NCI-H345 (cell line): Measurements from ENCODE around the gene PSAP.

Experiments
- DNase-seq: peaks from one replicate; lab custom pipeline; 2025; lab: John Stamatoyannopoulos, UW

Gene PSAP

DNA sequence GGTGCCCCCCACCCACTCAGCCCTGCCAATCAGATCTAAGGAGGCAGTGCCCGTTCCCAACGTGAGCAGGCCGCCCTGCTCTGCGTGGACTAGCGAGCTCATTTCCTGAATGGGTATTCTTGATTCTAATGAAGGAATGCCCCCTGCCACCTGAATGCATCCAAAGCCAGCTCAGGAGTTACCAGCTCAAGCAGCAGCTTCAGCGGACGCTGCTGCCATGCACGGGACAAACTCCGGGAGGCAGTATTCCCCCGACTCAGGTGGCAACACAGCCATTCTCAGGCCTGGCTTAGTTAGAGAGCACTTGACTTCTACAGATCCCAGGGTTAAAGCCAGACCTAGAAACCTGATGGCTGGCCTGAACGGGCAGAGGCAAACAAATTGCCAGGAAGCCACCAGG, 25.8 kb downstream of the PSAP start:
- DNase-seq: no peak

DNA sequence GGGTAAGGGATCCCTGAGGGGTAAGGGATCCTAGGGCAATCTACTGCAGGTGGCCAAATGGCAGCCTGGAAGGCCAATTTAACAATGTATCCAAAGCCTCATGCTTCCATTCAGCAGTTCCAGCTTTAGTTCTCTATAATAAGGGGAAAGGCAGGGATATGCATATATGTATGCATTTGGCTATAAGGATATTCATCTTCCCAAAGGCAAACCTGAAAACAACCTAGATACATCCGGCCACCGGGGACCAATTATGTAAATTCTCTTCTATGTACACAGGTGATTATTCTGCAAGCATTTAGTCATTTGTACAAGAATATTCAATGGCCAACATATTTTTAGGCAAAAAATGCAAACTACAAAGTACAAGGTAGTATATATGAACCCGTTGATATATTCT, 26.7 kb downstream of the PSAP start:
- DNase-seq: no peak

DNA sequence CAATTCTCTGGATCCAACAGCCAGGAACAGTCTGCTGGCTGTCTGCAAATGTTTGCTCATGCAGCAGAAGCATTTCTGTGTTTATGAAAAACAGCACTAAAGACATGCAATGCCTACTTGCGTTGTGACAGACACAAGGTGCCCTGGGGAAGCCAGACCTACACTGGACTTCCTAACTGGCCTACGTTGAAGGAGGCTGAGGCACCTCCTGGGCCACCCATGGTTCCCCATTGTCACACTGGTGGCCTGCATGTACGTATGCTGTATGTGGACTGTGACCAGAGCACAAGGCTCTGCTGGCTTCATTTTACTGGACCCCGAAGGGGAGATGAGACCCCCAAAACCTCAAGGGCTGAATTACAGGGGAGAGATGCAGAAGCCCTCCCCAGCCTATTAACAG, 27.7 kb downstream of the PSAP start:
- no peak for DNase-seq

DNA sequence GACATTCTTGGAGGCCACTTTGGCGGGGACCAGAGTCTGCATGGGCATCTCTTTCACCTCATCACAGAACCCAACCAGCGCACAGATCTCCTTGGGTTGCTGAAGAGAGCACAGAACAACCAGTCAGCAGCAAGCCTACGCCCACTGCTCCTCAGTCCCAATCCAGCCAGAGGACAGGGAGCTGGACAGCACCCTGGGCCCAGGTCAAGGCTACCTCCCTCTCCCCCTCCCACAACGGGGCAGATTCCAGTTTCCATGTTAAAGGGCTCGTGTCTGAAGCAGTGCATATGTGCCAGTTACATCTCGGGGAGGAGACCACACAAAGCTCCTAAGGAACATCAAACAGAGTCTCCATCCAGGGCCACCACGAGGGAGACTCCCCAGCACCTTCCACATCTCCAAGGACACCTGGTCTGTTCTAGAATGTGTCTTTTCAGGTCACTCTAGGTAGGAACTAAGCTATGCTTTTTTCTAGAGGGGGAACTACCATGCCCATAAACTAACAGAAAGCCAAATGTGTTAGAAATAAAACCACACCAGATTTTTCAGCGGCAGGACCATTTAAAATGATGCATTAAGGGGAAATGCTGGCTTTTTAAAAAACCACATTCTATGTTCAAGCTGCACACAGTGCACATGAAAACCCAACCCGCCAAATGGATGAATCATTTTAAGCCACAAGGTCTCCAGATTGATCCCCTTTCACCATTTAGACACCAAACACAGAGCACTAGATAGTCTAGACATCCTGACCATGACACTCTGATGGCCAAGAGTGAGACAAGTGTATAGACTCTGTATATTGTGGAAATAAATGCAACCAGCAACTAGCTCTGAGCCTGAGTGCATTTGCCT, 28.9 kb downstream of the PSAP start:
- no peak for DNase-seq

DNA sequence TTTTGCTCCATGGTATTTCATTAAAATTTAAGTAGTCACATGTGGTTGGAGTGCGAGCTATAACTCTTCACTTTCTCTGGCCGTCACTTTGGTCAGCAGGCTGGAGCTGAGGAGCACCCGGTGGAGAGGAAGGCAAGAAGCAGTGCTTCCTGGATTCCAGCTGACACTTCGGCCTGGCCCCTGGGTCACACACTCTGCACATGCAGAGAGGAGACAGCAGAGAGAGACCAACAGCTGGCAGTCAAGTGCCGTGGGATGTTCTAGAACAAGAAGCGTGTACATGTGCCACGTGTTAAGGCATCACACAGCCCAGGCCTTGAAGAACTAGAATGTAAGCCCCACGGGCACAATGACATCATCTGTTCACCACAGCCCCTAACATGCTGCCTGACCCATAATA, 30.1 kb downstream of the PSAP start:
- no peak for DNase-seq

DNA sequence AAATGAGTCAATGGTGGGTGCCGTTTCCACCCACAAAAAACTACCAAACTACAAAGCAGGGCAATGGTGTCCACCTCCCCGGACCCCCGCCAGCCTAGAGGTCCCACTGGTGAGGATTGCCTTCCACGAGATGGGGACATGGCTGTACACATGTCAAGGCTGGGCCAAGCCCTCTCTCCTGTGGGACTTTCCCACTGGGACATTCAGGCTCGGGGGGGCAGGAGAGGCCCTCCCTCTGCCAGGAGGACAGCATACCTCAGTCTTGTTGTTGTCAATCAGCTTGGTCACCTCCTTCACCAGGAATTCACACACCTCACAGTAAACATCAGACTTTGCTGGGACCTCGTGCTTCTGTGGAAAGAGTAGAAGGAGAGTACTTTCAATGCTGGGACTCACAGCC, 31.1 kb downstream of the PSAP start:
- no peak for DNase-seq

DNA sequence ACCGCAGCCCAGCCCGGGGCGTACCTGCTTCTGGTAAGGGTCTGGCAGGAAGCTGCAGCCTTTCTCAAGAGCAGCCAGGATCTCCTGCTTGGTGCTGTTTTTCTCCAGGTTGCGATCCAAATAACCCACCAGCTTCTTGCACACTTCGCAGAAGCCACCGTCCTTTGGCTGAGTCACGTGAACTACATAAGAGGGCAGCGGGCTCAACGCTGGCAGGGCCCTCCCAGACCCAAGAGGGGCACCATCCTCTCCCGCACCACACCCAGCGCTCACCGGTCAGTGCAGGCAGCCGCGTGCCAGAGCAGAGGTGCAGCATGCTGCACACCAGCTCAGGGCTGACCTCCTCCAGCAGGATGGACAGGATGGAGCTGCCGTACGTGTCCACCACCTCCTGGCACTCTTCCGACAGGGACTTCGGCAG, 31.6 kb downstream of the PSAP start:
- no peak for DNase-seq

DNA sequence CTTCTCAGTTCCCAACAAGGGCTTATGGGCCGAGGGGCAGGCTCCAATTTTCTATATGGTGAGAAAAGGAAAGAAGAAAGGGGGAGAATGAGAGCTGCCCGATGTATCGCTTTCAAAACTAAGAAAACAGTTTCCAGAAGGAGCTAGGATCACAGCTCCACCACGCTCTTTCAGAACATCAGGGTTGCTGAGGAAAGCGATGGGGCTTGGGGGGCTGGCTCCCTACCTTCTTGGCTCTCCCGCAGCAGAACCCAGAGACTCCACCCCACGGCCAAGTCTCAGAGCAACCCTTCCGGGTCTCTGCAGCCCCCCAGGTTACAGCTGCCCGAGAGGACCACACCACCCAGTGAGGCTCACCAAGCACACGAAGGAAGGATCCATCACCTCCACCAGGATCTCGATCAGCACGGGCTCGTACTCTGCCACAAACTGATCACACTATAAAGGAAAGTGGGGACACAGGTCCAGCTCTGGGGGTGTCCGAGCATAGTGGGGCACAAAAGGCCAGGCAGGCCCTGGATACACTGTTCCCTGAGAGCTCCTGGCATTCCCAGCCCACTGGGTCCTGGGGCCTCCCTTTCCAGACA, 32.3 kb downstream of the PSAP start:
- DNase-seq: no peak

DNA sequence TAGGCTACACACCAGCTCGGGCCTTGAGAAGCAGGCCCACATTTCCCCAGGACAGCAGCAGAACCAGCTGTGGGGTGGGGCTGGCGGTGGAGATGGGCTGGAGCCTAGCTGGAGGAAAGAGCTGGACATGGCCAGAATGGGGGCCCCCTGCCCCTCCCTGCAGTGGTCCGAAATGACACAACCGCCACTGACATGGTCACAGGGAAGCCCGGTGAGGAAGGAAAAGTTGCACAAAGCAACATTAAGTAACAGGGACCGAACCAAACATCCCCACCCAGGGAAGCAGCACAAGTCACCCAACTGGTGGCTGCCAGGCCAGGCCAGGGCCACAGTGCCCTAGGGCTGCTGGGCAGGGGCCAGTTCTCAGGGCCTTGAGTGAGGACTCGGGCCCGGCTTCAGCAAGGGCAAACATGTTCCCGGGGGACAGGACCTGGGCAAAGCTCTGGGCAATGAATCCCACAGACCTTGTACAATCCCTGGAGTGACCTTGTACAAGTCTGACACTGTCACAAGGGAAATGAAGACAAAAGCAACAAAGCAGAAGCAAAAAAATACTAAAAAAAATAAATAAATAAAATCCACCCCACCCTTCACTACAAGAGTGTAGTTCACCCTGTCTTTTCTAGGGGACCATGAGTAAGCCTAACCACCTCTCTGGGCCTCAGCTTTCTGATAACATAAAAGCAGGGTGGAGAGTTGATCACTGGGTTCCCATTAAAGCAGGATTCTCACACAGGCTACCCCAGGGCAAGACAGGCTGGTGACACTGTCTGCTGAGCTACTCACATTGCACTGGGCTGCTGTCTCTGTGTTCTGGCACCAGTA, 33.0 kb downstream of the PSAP start:
- no peak for DNase-seq

DNA sequence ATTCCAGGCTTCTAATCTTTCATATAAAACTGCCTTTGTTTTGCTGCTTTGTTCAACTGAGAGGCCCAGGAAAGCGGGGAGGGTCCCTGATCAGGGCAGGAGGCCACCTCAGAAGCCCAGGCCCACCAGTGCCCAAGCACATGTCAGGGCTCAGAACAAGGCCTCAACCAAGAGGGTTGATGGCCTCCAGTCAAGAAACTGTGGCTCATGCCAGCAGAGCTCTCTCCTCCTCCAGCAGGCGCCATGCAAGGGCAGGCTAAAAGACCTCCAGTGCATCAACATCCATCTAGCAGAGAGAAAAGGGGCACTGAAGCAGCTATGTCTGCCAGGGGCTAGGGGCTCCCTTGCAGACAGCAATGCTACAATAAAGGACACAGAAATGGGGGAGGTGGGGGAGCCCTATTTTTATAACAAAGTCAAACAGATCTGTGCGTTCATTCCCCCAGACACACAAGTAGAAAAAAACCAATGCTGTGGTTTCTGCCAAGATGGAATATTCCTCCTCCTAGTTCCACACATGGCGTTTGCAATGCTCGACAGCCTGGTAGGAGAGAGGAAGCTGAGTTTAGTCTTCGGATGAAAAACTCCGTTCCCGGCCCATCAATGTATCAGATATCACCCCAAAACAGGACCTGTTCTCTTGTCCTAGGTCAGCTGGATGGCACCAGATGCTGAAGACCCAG, 34.0 kb downstream of the PSAP start:
- DNase-seq: no peak

DNA sequence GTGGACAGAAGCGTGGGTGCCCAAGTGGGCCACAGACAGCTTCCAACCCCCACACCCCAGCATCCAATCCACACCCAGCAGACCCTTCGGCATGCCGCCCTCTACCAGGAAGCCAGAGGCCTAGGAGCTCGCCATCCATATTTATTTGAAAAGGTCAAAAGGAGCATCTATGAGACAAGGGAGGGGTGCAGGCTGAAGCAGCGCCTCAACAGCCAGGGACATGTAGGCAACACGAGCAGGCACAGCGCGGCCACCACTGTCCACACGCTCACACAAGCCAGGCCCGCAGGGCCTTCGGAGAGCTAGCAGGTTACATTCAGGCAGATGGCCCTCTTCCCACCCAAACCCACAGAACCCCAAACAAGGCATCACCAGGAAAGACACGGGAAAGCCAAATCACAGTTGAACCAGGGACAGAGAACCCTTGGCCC, 34.6 kb downstream of the PSAP start:
- no peak for DNase-seq

DNA sequence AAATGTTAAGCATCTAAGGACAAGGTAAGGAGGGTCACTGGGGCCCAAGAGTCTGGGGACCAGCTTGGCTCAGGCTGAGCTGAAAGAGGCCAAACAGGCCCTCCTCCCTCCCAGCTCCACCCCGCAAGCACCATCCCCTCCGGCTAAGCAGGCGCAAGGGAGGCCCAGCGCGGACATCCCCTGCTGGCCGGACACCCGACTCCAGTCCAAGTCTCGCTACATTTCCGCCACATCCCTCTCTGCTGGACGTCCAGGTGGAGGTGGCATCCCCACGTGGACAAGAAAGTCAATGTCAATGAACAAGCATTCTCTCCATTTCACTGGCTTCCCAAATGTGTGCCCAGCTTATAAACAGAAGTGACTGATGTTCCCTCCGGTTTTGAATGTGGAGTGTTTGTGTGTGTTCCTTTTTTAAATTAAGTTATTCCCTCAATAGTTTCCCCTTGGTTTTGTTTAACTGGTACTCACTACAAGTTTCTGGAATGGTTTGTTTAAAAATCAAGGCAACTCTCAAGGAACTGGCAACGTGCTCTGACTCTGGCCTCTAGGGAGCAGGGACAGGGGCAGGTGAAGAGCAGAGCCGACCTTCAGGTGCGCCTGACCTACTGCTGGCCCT, 35.4 kb downstream of the PSAP start:
- DNase-seq: no peak

DNA sequence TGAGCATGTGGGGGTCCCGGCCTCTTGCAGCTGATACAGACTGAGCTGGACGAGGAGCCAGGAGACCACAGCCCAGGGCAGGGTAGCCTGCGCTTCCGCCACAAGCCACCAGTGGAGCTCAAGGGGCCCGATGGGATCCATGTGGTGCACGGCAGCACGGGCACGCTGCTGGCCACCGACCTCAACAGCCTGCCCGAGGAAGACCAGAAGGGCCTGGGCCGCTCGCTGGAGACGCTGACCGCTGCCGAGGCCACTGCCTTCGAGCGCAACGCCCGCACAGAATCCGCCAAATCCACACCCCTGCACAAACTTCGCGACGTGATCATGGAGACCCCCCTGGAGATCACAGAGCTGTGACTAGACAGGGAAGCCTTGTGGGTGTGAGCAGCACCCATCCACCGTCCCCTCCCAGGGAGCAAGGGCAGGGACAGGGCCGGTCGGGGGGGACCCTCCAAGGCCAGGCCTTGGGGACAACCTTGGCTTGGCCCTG, 36.1 kb downstream of the PSAP start:
- no peak for DNase-seq

DNA sequence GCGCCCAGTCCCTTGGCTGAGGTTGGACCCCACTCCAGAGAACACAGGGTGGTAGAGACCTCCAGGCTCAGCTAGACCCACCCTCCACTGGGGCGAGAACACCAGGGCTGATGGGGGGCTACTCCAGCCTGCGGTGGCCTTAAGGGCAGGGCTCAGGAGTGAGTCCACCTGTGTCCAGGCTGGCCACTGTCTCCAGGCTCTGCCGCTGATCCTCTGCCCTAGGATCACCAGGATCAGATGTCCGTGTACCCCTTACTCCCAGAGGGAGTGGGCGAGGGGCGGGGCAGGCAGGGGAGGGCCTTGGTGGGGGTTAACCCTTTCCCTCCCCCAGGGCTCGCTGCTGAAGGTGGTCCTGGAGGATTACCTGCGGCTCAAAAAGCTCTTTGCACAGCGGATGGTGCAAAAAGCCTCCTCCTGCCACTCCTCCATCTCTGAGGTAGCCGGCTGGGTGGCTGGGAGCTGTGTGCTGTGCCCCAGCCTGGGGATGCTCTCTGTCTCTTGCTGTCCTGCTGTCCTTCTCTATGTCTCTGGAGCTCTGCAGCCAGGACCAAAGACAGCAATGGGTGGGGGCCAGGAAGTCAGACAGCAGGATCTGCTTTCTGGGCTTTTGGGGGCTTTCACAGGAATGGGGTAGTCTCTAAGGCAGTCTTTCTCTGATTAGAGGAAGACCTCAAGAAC, 38.0 kb downstream of the PSAP start:
- no peak for DNase-seq

DNA sequence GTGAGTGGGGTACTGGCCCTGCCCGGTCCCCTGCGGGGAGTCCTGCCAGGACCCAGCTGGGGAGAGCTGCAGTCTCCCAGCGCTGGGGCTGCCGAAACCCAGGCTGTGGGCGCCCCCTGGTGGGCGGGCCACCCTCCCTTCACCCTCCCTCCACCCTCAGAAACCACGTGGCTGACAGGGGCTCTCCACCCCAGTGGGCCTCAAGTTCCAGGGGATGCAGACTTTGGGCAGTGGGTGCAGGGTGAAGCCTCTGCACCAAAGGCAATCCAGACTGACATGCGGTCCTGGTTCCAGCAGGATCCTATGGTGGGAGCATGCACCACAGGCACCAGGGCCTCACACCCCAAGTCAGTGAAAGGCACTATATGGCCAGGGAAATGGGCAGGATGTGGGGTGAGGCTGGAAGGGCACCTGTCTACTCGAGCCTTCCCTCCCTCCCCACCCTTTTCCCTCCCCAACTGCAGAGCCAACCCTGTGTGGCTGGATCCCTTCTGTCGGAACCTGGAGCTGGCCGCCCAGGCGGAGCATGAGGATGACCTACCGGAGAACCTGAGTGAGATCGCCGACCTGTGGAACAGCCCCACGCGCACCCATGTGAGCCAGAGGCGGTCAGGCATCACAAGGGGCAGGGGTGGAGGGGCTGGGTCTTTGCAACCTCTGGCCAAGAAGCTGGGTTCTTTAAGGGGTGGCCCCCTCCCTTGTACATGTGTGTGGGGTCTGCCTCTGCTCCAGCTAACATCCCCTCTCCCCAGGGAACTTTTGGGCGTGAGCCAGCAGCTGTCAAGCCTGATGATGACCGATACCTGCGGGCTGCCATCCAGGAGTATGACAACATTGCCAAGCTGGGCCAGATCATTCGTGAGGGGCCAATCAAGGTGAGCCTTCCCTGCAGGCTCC, 38.8 kb downstream of the PSAP start:
- peak; percentile 7 for DNase-seq

DNA sequence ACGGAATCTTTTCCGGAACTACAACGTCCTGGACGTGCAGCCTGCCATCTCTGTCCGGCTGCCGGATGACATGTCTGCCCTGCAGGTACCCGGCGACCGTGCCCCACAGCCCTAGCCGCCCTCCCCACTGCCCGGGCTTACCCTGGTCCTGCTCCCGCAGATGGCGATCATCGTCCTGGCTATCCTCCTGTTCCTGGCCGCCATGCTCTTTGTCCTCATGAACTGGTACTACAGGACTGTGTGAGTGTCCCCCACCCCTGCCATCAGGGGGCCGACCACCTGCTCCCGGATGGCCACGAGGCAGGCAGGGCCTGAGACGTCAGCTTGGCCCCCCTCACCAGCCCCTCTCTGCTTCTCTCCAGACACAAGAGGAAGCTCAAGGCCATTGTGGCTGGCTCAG, 39.7 kb downstream of the PSAP start:
- DNase-seq: no peak

DNA sequence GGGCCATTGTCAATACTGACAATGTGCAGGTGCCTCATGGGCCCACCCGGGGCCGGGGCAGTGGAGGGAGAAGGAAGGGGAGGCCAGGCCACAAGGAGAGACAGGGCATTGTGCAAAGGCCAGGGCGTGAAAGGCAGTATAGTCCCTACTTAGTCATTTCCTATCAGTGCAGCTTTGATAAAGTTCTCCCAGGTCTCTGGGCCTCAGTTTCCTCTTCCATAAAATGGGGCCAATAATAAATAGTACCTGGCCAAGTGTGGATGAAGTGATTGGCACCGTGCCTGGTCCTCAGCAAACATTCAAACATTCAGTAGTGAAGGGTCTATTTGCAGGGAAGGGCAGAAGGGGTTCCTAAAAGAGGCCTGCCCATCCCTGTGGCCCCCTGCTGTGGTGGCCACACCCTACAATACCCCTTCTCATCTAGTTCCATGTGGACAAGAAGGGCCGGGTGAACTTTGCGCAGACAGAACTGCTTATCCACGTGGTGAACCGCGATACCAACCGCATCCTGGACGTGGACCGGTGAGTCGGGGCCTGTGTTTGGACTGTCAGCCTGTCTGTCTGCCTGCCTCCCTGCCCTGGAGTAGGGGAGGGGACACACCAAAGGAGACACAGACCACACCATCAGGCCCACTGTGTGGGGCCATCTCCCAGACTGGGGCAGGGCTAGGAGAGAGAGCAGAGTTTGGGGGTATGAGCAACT, 40.9 kb downstream of the PSAP start:
- no peak for DNase-seq

DNA sequence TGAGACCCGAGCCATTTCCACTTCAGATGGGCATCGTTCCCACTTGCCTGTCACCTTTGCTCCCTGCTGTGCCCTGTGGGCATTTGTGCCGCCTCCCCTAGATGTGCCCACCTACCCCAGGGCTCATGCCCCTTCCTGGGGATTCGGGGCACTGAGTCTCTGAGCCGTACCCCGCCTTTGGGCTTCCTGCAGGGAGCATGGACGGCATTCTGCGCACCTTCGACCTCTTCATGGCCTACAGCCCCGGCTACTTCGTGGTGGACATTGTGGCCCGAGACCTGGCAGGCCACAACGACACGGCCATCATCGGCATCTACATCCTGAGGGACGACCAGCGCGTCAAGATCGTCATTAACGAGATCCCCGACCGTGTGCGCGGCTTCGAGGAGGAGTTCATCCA, 41.4 kb downstream of the PSAP start:
- no peak for DNase-seq
